Thoracic aorta (tissue), 2 donors: ENCODE measurements around the gene IFNGR2. TPM values are rescaled to one million over a fixed set of nuclear protein-coding genes. Genes with fewer than 3 reads are reported as not detected.
"Not testable (repeated sequence)": the region's sequence is repeated elsewhere in the genome, so short reads cannot be mapped to it uniquely, and the experiment has no call there.

ENCODE experiments used
- ATAC-seq: fragments of 150-250 bp; one replicate; pipeline ENCODE4 v1.8.0; 2017; ENCODE audit warnings: low read depth; ENCODE audit not compliant: insufficient number of reproducible peaks, low FRiP score
- DNase-seq: peaks from one replicate; pipeline ENCODE4 v3.0.0-alpha.2; 2020; ENCODE audit warnings: low spot score
- H3K27ac ChIP-seq, 2 donors: fragments of 200-600 bp; sonication (generic); 1 replicate in 1 of 2; 2 replicates in 1 of 2; pipeline ENCODE4 v1.5.1; 2016; ENCODE audit warnings: mild to moderate bottlenecking in 2 of 2, moderate library complexity in 2 of 2
- H3K27me3 ChIP-seq: fragments of 200-600 bp; sonication (generic); replicated peaks from 2 replicates; pipeline ENCODE4 v1.6.0; 2016; ENCODE audit warnings: mild to moderate bottlenecking; ENCODE audit not compliant: insufficient read depth
- H3K36me3 ChIP-seq: fragments of 200-600 bp; sonication (generic); one replicate; pipeline ENCODE4 v1.5.1; 2016
- H3K4me1 ChIP-seq, 2 donors: fragments of 200-600 bp; sonication (generic); 1 replicate in 1 of 2; 2 replicates in 1 of 2; pipeline versions ENCODE4 v1.5.1 to v1.6.0; 2016; ENCODE audit warnings: low read depth in 2 of 2, mild to moderate bottlenecking in 1 of 2; ENCODE audit not compliant: control insufficient read depth in 1 of 2
- H3K4me3 ChIP-seq: fragments of 200-600 bp; sonication (generic); 2 replicates; pipeline ENCODE4 v1.5.1; 2016; ENCODE audit warnings: mild to moderate bottlenecking
- H3K9me3 ChIP-seq: fragments of 200-600 bp; sonication (generic); 2 replicates; pipeline ENCODE4 v1.5.1; 2016
- CTCF ChIP-seq: fragments of 200-600 bp; sonication (generic); IDR thresholded peaks from one replicate; pipeline ENCODE4 v1.5.1; 2019; ENCODE audit warnings: antibody characterized with exemption
- total RNA-seq, 2 donors: library from RNA; depleted of rRNA; stranded (reverse); fragments of >200 nt; gene quantifications; one replicate each; pipeline versions ENCODE4 v1.1.0 to v1.2.3, GENCODE V29; 2016

Gene IFNGR2
- total RNA-seq, 2 donors from 2014 or later: 67.3 to 72.2 TPM

GRCh38 chr21:33375101-33375644, 28.0 kb upstream of the IFNGR2 start:
- H3K4me3 ChIP-seq: no peak overlapping the region
- H3K4me1 ChIP-seq: peaks cover 9 to 21% of the 10 kb centered on the region in 2 donors
- H3K27ac ChIP-seq: no peak overlapping the region
- no peak for TF ChIP-seq CTCF
- H3K9me3 ChIP-seq: no peaks in the 10 kb centered on the region
- no peaks in the 10 kb centered on the region for H3K36me3 ChIP-seq
- no peak for DNase-seq
- no peaks in the 10 kb centered on the region for H3K27me3 ChIP-seq
- ATAC-seq: no peak

GRCh38 chr21:33377221-33377920, 25.8 kb upstream of the IFNGR2 start:
- DNase-seq (no peak), ATAC-seq (no peak)
- no peaks in the 10 kb centered on the region for H3K9me3 ChIP-seq
- no peak for TF ChIP-seq CTCF
- H3K27me3 ChIP-seq: no peaks in the 10 kb centered on the region
- no peak overlapping the region for H3K4me3 ChIP-seq
- H3K4me1 ChIP-seq: peaks cover 18 to 36% of the 10 kb centered on the region in 2 donors
- no peaks in the 10 kb centered on the region for H3K36me3 ChIP-seq
- H3K27ac ChIP-seq: no peak overlapping the region

GRCh38 chr21:33378081-33378480, 25.1 kb upstream of the IFNGR2 start:
- no peaks in the 10 kb centered on the region for H3K27me3 ChIP-seq
- DNase-seq (no peak), ATAC-seq (no peak)
- peaks cover 24 to 43% of the 10 kb centered on the region in 2 donors for H3K4me1 ChIP-seq
- H3K9me3 ChIP-seq: no peaks in the 10 kb centered on the region
- H3K4me3 ChIP-seq: no peak overlapping the region
- H3K36me3 ChIP-seq: no peaks in the 10 kb centered on the region
- TF ChIP-seq CTCF: no peak
- no peak overlapping the region for H3K27ac ChIP-seq

GRCh38 chr21:33379934-33380333, 23.3 kb upstream of the IFNGR2 start:
- H3K27ac ChIP-seq: peak overlapping the region; percentile 85 to 93
- peak; percentile 65 for ATAC-seq
- DNase-seq, H3K9me3 ChIP-seq, H3K4me3 ChIP-seq, H3K36me3 ChIP-seq, H3K27me3 ChIP-seq: not testable (repeated sequence)
- H3K4me1 ChIP-seq: peaks cover 24 to 52% of the 10 kb centered on the region in 2 donors

- peaks cover 23 to 52% of the 10 kb centered on the region in 2 donors for H3K4me1 ChIP-seq
- no peaks in the 10 kb centered on the region for H3K27me3 ChIP-seq
- DNase-seq (peak; percentile 93), ATAC-seq (peak; percentile 74)
- peak overlapping the region; percentile 24 for H3K4me3 ChIP-seq
- H3K9me3 ChIP-seq: no peaks in the 10 kb centered on the region
- TF ChIP-seq CTCF: no peak
- H3K27ac ChIP-seq: peak overlapping the region; percentile 85 to 93
- H3K36me3 ChIP-seq: no peaks in the 10 kb centered on the region
Observed at GRCh38 chr21:33380483-33380998, 22.7 kb upstream of the IFNGR2 start.

GRCh38 chr21:33381381-33381780, 21.8 kb upstream of the IFNGR2 start:
- not testable (repeated sequence) for ATAC-seq, H3K27me3 ChIP-seq, DNase-seq, H3K9me3 ChIP-seq, H3K27ac ChIP-seq, H3K4me3 ChIP-seq, H3K36me3 ChIP-seq
- H3K4me1 ChIP-seq: peaks cover 23 to 52% of the 10 kb centered on the region in 2 donors
